Measurements from ENCODE around the gene EEFSEC.

EEFSEC gene, protein sequence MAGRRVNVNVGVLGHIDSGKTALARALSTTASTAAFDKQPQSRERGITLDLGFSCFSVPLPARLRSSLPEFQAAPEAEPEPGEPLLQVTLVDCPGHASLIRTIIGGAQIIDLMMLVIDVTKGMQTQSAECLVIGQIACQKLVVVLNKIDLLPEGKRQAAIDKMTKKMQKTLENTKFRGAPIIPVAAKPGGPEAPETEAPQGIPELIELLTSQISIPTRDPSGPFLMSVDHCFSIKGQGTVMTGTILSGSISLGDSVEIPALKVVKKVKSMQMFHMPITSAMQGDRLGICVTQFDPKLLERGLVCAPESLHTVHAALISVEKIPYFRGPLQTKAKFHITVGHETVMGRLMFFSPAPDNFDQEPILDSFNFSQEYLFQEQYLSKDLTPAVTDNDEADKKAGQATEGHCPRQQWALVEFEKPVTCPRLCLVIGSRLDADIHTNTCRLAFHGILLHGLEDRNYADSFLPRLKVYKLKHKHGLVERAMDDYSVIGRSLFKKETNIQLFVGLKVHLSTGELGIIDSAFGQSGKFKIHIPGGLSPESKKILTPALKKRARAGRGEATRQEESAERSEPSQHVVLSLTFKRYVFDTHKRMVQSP

DNA sequence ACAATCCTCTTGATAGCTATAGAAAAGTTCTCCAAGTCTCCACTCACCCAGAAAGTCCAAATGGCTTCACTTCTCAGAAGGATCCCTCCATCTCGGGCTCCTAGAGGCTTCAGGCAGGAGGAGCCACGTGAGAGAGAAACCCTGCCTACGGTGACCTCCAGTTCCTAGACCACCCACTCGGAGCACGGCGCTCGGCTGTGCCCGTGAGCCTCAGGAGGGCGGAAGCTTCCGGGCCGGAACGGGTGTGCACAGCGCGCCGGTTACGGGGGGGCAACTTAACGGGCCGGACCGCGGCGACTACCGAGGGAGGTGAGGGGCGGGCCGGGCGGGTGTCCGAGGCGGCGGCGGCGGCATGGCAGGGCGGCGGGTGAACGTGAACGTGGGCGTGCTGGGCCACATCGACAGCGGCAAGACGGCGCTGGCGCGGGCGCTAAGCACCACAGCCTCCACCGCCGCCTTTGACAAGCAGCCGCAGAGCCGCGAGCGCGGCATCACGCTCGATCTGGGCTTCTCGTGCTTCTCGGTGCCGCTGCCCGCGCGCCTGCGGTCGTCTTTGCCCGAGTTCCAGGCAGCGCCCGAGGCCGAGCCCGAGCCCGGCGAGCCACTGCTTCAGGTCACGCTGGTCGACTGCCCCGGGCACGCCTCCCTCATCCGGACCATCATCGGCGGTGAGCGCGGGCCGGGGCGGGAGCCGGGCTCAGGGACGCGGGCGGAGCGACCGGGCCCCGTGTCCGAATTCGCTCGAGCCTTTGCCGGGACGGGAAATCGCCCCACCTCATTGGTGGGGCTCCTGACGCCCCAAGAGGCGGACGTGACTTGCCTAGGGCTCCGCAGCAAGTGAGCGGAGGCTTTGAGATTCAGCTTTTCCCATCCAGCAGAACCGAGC, at the start of gene EEFSEC:
TSS of gene EEFSEC (plus strand) at position 326 of the 886 bp plus-strand sequence. CDS start at position 353, 27 bp downstream.
- peak; percentile 91 for DNase-seq (ENCODE audit: extremely low read depth, insufficient read length)
- TF ChIP-seq, protein P1, sequence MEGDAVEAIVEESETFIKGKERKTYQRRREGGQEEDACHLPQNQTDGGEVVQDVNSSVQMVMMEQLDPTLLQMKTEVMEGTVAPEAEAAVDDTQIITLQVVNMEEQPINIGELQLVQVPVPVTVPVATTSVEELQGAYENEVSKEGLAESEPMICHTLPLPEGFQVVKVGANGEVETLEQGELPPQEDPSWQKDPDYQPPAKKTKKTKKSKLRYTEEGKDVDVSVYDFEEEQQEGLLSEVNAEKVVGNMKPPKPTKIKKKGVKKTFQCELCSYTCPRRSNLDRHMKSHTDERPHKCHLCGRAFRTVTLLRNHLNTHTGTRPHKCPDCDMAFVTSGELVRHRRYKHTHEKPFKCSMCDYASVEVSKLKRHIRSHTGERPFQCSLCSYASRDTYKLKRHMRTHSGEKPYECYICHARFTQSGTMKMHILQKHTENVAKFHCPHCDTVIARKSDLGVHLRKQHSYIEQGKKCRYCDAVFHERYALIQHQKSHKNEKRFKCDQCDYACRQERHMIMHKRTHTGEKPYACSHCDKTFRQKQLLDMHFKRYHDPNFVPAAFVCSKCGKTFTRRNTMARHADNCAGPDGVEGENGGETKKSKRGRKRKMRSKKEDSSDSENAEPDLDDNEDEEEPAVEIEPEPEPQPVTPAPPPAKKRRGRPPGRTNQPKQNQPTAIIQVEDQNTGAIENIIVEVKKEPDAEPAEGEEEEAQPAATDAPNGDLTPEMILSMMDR (IDR thresholded peaks at IDR 0.05; ENCODE audit: insufficient read depth, low read length, poor library complexity, severe bottlenecking), result no peak
- H3K27me3 ChIP-seq (replicated peaks; ENCODE audit: control insufficient read depth, insufficient read depth, low read length), result no peaks in the 10 kb centered on the region
- peak within 1 kb of the TSS; percentile 97 for H3K4me3 ChIP-seq (replicated peaks; ENCODE audit: low read depth, low read length)
- peaks cover 2% of the 10 kb centered on the region; the same call in 1 of the 2 replicates for H3K36me3 ChIP-seq (ENCODE audit: control insufficient read depth, insufficient read depth, low read length)

DNA sequence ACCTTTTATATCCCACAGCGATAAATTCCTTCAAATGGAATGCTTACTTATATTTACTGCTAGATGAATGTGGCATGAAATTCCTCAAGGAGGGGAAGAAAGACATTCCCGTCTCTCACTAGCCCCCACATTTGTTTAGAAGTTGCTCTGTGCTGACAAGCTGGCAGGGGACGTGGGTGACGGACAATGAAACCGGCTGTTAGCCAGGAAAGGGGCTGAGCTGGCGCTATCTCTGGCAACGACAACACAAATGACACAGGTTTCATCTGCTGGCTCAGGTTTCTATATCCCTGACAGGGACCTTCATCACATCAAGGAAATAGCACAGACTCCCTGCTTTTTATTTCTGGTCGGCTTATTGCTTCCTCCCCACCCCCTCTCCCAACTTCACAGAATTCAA, 45.4 kb upstream of the EEFSEC start:
- TF ChIP-seq, protein P1 (IDR thresholded peaks at IDR 0.05; ENCODE audit: insufficient read depth, low read length, poor library complexity, severe bottlenecking), result no peak
- DNase-seq (ENCODE audit: extremely low read depth, insufficient read length), result no peak
- H3K4me3 ChIP-seq (replicated peaks; ENCODE audit: low read depth, low read length), result no peak overlapping the region
- H3K36me3 ChIP-seq (ENCODE audit: control insufficient read depth, insufficient read depth, low read length), result peaks cover 13% of the 10 kb centered on the region
- no peaks in the 10 kb centered on the region for H3K27me3 ChIP-seq (replicated peaks; ENCODE audit: control insufficient read depth, insufficient read depth, low read length)

DNA sequence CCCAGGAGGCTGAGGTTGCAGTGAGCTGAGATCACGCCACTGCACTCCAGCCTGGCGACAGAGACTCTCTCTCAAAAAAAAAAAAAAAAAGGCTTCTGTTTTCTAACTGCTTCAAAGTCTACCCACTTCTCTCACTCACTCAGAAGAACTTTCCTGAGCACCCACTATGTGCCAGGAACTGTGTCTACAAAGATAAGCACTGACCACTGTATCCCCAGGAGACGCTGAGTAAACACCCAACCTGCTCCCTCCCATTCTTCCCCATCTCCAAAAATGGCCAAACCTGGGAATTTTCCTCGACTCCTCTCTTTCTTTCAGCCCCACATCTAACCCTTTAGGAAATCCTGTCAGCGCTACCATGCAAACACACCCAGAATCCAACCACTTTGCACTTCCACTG, 42.1 kb upstream of the EEFSEC start:
- Histone ChIP-seq H3K27me3 (replicated peaks; ENCODE audit: control insufficient read depth, insufficient read depth, low read length) (no peaks in the 10 kb centered on the region), H3K36me3 (ENCODE audit: control insufficient read depth, insufficient read depth, low read length) (peaks cover 8% of the 10 kb centered on the region), H3K4me3 (replicated peaks; ENCODE audit: low read depth, low read length) (no peak overlapping the region)
- no peak for DNase-seq (ENCODE audit: extremely low read depth, insufficient read length)
- TF ChIP-seq, protein P1 (IDR thresholded peaks at IDR 0.05; ENCODE audit: insufficient read depth, low read length, poor library complexity, severe bottlenecking), result no peak

DNA sequence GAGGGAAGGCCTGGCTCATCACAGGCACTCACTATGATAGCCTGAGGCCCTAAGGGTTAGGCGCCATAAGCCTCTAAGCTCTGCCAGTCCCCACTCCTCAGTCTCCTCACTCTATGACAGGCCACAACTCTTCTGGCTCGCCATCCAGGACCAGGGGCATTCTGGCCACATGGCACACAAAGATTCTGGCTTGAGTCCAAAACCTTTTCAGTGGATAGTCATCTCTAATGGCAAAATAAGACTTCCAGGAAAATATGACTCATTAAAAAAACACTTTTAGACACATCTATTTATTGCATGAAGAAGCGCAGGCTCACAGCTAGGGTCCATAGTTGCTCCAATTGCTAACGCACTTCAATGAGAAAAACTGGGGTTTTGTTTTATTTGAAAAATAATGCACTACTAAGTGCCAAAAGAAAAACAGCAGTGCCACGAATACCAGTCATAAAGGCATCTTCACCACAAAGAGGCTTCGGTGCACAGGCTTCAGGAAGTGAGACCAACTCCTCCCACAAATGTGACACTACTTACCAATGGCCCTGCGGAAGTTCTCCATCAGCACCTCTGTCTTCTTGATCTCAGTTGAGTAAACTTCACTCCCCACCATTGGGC, 40.8 kb upstream of the EEFSEC start:
- TF ChIP-seq, protein P1 (IDR thresholded peaks at IDR 0.05; ENCODE audit: insufficient read depth, low read length, poor library complexity, severe bottlenecking), result no peak
- no peak for DNase-seq (ENCODE audit: extremely low read depth, insufficient read length)
- H3K36me3 ChIP-seq (ENCODE audit: control insufficient read depth, insufficient read depth, low read length), result peaks cover 8% of the 10 kb centered on the region
- H3K27me3 ChIP-seq (replicated peaks; ENCODE audit: control insufficient read depth, insufficient read depth, low read length), result no peaks in the 10 kb centered on the region
- H3K4me3 ChIP-seq (replicated peaks; ENCODE audit: low read depth, low read length), result no peak overlapping the region
